Measurements from ENCODE around the gene NOS1. TPM values are rescaled to one million over a fixed set of nuclear protein-coding genes. Genes with fewer than 3 reads are reported as not detected.

Gene NOS1
- not detected for total RNA-seq

GRCh38 chr12:117361347-117361751 is at the start of gene NOS1:
Gene NOS1, minus strand, starts transcription at chr12:117361626. Its CDS starts 30,557 bp downstream, at chr12:117331069.

GRCh38 chr12:117190210-117190781 is 171.1 kb downstream of the NOS1 start, which contains the start of gene FBXO21:
Gene FBXO21, minus strand, starts transcription at chr12:117190470. Its CDS starts 14 bp downstream, at chr12:117190456.

Other genes starting within 250 kb of the NOS1 start
- gene FBXO21, start 171.2 kb downstream of the NOS1 start, total RNA-seq: 10 to 100 TPM; 25.6 to 26.5 TPM

Measured in activated naive CD4-positive, alpha-beta T cell treated with anti-CD3 and anti-CD28 coated beads, Interleukin-2, amount 10 ng/mL, durations not matched to agents 5 hours and 36 hours (primary cell).